Natural killer cell (primary cell): Measurements from ENCODE around the gene IKZF1. TPM values are rescaled to one million over a fixed set of nuclear protein-coding genes. Genes with fewer than 3 reads are reported as not detected.

ENCODE experiments used
- ATAC-seq, 3 donors: fragments of 150-1000 bp in 2 of 3; fragments of 200-7000 bp in 1 of 3; cut with Tn5 transposase; 1 replicate in 1 of 3; 2 replicates in 2 of 3; pipeline ENCODE4 v1.10.0; 2021; ENCODE audit warnings: mild to moderate bottlenecking in 2 of 3, moderate library complexity in 2 of 3
- DNase-seq, 2 donors: peaks; one replicate each; pipeline versions ENCODE4 v3.0.0 to v3.0.0-alpha.2; 2013 to 2021; ENCODE audit warnings: mixed read lengths in 1 of 2
- H3K27ac ChIP-seq: one replicate; pipeline ENCODE4 v1.5.1; 2013; ENCODE audit warnings: mild to moderate bottlenecking, low read length
- H3K27me3 ChIP-seq: one replicate; pipeline ENCODE4 v1.6.1; 2013; ENCODE audit warnings: low read length; ENCODE audit not compliant: control insufficient read depth, insufficient read depth
- H3K36me3 ChIP-seq: one replicate; pipeline ENCODE4 v1.6.1; 2013; ENCODE audit warnings: low read length; ENCODE audit not compliant: control insufficient read depth, insufficient read depth
- H3K4me1 ChIP-seq: one replicate; pipeline ENCODE4 v1.6.1; 2013; ENCODE audit warnings: low read length; ENCODE audit not compliant: control insufficient read depth, insufficient read depth
- H3K4me3 ChIP-seq: one replicate; pipeline ENCODE4 v1.5.1; 2013; ENCODE audit warnings: low read length
- H3K9me3 ChIP-seq: one replicate; pipeline ENCODE4 v1.6.1; 2013; ENCODE audit warnings: low read length; ENCODE audit not compliant: control insufficient read depth, insufficient read depth
- H3K27ac Mint-ChIP-seq, 2 donors: one replicate each; pipeline ENCODE4 v1.8.0; 2022; ENCODE audit warnings: mild to moderate bottlenecking in 2 of 2, mixed read lengths in 2 of 2, moderate library complexity in 1 of 2
- H3K27me3 Mint-ChIP-seq, 2 donors: one replicate each; pipeline ENCODE4 v1.8.0; 2022; ENCODE audit warnings: low read depth in 2 of 2, mixed read lengths in 2 of 2
- H3K36me3 Mint-ChIP-seq: one replicate; pipeline ENCODE4 v1.8.0; 2022; ENCODE audit warnings: mixed read lengths
- H3K4me1 Mint-ChIP-seq, 2 donors: one replicate each; pipeline ENCODE4 v1.8.0; 2022; ENCODE audit warnings: mixed read lengths in 2 of 2
- H3K4me3 Mint-ChIP-seq: one replicate; pipeline ENCODE4 v1.8.0; 2022; ENCODE audit warnings: mild to moderate bottlenecking, moderate library complexity, mixed read lengths
- H3K9me3 Mint-ChIP-seq, 2 donors: one replicate each; pipeline ENCODE4 v1.8.0; 2022; ENCODE audit warnings: mixed read lengths in 2 of 2
- CTCF ChIP-seq: fragments of 200-600 bp; IDR thresholded peaks from one replicate; pipeline ENCODE4 v1.8.0; 2022; ENCODE audit warnings: antibody characterized with exemption
- WGBS: methylation state at CpG from one replicate; pipeline ENCODE4 v1.1.7; 2013; ENCODE audit warnings: missing lambda C conversion rate; ENCODE audit not compliant: insufficient coverage; 5-methylcytosine and 5-hydroxymethylcytosine counted together
- intact Hi-C: fragments of 100-400 bp; cut with micrococcal nuclease; formaldehyde crosslinking; loops from one replicate; pipeline ENCODE4 v1.14.2; 2022
- total RNA-seq, 4 donors: library from RNA; stranded (reverse); fragments of 120-200 nt in 1 of 4; gene quantifications; one replicate each; pipeline versions ENCODE4 v1.2.3 to v1.2.4, GENCODE V29; 2013 to 2022

Gene IKZF1
- total RNA-seq, 3 donors from 2014 or later (not counting 1 experiment from before 2014, with no cell fraction given), result 294 to 391 (median 350) TPM

- Histone ChIP-seq H3K4me1 (peaks cover 66% of the 10 kb centered on the region), H3K36me3 (peaks cover 39% of the 10 kb centered on the region), H3K27me3 (no peaks in the 10 kb centered on the region), H3K9me3 (no peaks in the 10 kb centered on the region), H3K27ac (peak overlapping the region; percentile 93), H3K4me3 (peak overlapping the region; percentile 6)
- H3K27ac Mint-ChIP-seq, result peak overlapping the region in 1 of 2 donors; percentile 98
- no peaks in the 10 kb centered on the region for H3K9me3 Mint-ChIP-seq
- H3K27me3 Mint-ChIP-seq, result no peaks in the 10 kb centered on the region
- DNase-seq (peak in 1 of 2 donors; percentile 70), ATAC-seq (peak; percentile 41 to 45 (median 41))
- TF ChIP-seq CTCF, result no peak
- intact Hi-C loops, result loop anchor here (2.0 to 5.0 kb wide), 2 partner anchors 15 to 111 kb away; no protein-coding TSS in a partner anchor
- H3K4me1 Mint-ChIP-seq, result peaks cover 96% of the 10 kb centered on the region in 2 donors
- H3K4me3 Mint-ChIP-seq, result peak overlapping the region; percentile 93
- 23% methylated on average over 17 of the region's 17 CpGs for WGBS
- H3K36me3 Mint-ChIP-seq, result peaks cover 19% of the 10 kb centered on the region
These were observed 13.5 kb downstream of the IKZF1 start for GRCh38 chr7:50317697-50318669.

DNA sequence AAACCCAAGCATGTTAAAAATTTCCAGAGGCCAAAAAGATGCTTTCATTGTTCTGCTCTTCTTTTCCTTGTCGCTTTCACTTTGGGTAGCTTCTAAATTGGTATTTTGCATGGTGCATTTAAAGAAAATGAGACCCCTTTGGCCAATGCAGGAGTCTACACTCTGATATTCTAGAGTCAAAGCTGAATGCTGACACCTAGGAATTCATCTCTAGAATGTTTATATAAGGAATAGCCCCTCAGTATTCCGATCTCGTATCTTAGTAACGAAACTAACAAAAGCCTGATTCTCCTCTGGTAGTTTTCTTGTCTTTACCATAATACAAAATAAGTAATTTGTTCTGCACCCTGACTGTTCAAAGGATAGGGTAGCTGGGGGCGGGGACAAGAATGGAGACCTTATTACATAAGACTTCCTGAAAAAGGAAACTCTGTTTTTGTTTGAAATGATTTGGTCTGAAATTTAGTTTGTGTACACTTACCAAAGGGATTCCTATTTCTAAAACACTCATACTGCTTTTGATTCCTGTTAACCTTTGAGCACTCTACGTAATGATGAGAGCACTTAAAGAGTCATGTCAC is 17.1 kb downstream of the IKZF1 start:
- peaks cover 85 to 88% of the 10 kb centered on the region in 2 donors for H3K4me1 Mint-ChIP-seq
- Histone ChIP-seq H3K36me3 (peaks cover 72% of the 10 kb centered on the region), H3K27me3 (no peaks in the 10 kb centered on the region), H3K9me3 (no peaks in the 10 kb centered on the region), H3K4me3 (no peak overlapping the region), H3K27ac (peak overlapping the region; percentile 47), H3K4me1 (peaks cover 37% of the 10 kb centered on the region)
- H3K36me3 Mint-ChIP-seq, result peaks cover 35% of the 10 kb centered on the region
- H3K27ac Mint-ChIP-seq, result peak overlapping the region in 1 of 2 donors; percentile 98
- intact Hi-C loops, result loop anchor here (2.0 kb wide), 1 partner anchor 15 kb away; no protein-coding TSS in a partner anchor
- TF ChIP-seq CTCF, result no peak
- H3K27me3 Mint-ChIP-seq, result no peaks in the 10 kb centered on the region
- peak overlapping the region; percentile 67 for H3K4me3 Mint-ChIP-seq
- WGBS, result 44% methylated on average over 2 of the region's 6 CpGs
- peak in 1 of 3 donors; percentile 30 for ATAC-seq
- no peaks in the 10 kb centered on the region for H3K9me3 Mint-ChIP-seq
- DNase-seq, result peak in 1 of 2 donors; percentile 80

GRCh38 chr7:50324113-50324512 is 19.6 kb downstream of the IKZF1 start:
- no peak for DNase-seq
- Mint-ChIP-seq H3K27ac (peak overlapping the region in 1 of 2 donors; percentile 79), H3K36me3 (peaks cover 39% of the 10 kb centered on the region), H3K27me3 (no peaks in the 10 kb centered on the region), H3K4me1 (peaks cover 66 to 68% of the 10 kb centered on the region in 2 donors), H3K4me3 (no peak overlapping the region), H3K9me3 (no peaks in the 10 kb centered on the region)
- H3K9me3 ChIP-seq, result no peaks in the 10 kb centered on the region
- no peak for TF ChIP-seq CTCF
- no peak overlapping the region for H3K4me3 ChIP-seq
- no peak for ATAC-seq
- H3K4me1 ChIP-seq, result peaks cover 24% of the 10 kb centered on the region
- WGBS, result 58% methylated on average over 3 of the region's 3 CpGs
- peaks cover 88% of the 10 kb centered on the region for H3K36me3 ChIP-seq
- H3K27me3 ChIP-seq, result no peaks in the 10 kb centered on the region
- intact Hi-C loops, result no loop called here
- no peak overlapping the region for H3K27ac ChIP-seq
